ENCODE results near the gene UBE2E1.

UBE2E1 gene

GRCh38 chr3:23805633-23806533, at the start of gene UBE2E1:
Gene UBE2E1 (plus strand): TSS chr3:23805955. CDS start chr3:23807270, 1,315 bp downstream.
- peak; percentile 87 for DNase-seq

GRCh38 chr3:23756206-23756840, 49.4 kb upstream of the UBE2E1 start:
- no peak for DNase-seq

DNA sequence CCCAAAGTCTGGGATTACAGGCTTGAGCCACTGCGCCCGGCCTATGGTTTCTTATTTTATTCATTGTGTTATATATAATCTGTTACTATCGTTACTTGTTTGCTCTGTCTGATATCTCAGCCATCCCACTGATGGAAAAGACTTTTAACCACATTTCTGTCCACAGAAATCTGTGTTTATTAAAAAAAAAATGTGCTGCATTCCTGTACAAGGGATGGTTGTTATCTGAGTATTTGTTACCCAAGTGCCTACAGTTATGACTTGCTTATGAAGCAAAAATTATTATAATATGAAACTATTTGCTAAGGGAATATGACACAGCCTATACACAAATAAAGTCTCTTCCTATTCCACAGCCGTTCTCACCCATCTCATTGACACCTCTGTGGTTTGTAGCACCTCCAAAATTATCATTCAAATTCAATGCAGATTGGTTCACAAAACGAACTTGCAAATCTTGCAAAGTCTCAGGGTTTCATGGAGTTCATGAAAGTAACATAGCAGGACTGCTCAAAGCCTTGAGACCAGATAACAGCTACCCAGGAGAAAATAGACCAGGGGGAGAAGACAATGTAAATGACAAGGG, 47.4 kb upstream of the UBE2E1 start:
- DNase-seq: no peak

DNA sequence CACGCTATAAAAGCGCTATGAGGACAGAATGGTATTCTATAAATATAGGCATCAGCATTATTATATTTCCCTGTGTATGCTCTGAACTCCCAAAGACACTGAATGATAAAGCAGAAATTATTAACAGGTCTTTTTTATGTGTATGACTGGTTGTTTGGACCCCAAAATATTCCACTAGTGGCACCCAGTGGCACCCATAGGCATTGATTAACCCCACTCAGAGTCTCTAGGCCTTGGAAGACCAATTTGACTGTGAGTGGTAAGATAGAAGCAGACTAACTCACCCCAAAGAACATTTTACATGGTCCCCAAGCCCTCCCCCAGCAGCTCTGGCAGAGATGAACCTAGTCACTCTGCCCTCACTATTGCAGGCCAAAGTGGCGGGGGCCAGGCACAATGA, 45.4 kb upstream of the UBE2E1 start:
- no peak for DNase-seq

- no peak for DNase-seq
These were observed 44.8 kb upstream of the UBE2E1 start for GRCh38 chr3:23760871-23761373.

DNA sequence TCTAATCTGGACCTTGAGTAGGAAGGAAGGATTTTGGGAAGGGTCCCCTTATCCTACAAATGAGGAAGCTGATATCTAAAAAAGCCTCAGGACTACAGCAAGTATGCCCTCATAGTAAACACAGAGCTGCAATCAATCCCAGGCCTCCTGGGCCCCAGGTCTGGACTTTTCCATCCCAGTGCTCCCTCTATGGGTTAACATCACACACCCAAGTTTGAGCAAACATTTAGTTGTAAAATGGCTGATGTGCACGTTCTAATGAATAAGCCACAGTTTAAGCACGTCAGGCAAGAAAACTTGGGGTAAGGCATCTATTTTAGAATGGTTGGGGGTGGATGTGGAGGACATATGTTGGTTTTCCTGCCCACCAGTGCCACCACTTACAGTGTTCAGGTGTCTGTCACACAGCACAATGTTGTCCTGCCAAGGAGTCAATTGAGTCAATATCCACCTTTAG, 44.3 kb upstream of the UBE2E1 start:
- no peak for DNase-seq

DNA sequence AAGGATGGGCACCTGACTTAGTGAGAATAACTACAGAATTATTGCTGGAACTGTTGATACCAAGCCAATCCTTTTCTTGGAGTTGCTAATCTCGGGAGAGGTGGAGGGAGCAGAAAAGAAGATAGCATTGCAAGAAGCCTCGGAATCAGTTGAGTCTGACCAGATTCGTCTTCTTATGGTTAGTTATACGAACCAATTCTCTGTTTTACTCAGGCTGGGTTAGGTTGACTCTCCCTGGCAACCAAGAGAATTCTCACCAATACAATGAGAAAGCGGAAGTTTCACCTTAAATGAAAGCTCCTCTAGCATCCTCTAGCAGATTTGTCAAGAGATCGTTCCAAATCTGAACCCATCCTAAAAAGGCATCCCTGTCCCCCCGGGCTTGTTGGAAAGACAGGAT, 43.5 kb upstream of the UBE2E1 start:
- DNase-seq: no peak

DNA sequence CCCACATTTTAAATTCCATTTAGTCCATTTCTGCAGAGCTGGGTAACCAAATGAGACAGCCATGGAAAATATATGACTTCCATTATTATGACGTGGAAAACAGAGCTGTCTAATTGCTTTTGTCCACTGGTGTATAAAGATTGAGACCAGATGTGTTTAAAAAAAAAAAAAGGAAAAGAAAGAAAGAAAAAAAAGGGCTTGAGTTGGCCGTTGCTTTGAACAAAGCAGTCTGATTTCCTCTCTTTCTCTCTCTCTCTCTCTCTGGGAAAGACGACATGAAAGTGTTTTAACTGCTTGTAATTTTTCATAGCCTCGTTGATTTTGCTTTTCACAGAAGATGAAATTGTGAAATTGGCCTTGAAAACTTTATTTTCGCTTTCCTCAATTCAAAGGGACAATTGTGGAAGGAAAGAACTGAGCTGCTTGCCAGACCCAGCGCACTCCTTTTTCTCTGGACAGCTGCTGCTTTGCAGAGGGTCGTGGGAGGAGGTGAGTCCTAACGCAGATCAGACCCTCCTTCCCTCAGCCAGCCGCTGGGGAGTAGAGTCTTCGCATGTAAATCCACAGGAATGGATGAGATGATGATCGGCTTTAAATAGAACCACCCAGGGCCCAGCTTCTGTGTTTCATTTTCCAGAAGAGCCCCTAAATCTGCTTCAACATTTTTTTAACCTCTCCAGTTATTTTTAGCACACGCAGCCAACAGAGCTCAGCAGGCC, 42.8 kb upstream of the UBE2E1 start:
- peak; percentile 78 for DNase-seq

DNA sequence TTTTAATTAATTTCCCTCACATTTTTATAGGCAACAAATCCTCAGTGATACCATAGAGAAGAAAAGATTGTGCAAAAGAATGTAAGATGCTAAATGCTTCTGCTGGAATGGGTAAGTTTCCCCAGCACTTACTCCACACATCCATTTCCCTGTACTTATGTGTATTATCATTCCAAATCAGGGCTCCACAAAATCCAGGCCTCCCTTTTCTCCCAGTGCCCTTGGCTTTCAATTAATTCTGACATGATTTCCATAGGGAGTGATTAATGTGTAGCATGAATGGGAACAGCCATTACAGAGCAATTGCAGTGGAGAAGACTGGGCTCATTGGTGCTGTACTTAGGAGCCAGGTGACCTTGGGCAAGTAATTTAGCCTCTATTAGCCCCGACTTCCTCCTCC, 41.3 kb upstream of the UBE2E1 start:
- no peak for DNase-seq

DNA sequence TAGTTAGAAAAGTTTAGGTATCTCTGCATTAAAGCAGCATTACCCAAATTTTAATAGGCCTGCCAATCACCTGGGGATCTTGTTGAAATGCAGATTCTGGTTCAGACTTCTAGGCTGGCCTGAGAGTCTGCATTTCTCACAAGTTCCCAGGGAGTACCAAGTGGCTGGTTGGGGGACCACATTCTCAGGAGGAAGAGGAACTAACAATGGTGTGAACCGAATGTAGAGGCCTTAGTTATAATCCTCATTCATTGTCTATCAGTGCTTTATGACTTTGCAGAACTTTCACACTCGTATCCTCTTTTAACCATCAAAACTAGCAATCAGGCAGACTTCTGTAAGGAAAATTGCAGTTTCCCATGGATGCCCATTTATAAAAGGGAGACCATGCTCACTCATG, 38.2 kb upstream of the UBE2E1 start:
- no peak for DNase-seq

DNA sequence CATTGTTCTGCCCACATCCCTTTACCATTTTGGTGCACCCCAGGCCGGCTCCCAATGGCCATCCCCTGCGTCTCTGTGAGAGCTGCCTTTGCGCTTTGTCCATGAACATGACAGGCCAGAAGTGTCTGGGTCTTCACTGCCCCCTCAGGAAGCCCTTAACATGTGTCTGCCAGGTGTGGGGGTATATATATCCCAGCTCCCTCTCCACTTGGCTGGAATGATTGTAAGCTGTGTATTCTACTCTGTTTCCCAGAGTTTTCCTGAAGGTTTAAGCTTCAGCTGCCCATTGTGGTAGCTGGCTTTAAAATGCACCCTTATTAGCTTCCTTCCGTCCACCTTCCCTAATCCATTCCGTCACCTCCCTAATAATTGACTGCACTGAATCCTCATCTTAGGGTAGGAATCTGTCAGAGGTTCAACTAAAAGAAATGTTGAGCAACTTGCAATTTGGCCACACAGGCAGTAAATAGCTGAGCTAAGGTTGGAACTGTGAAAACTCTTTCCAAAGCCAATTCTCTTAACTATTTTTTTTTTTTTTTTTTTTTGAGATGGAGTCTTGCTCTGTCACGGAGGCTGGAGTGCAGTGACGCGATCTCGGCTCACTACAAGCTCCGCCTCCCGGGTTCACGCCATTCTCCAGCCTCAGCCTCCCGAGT, 30.4 kb upstream of the UBE2E1 start:
- DNase-seq: no peak

DNA sequence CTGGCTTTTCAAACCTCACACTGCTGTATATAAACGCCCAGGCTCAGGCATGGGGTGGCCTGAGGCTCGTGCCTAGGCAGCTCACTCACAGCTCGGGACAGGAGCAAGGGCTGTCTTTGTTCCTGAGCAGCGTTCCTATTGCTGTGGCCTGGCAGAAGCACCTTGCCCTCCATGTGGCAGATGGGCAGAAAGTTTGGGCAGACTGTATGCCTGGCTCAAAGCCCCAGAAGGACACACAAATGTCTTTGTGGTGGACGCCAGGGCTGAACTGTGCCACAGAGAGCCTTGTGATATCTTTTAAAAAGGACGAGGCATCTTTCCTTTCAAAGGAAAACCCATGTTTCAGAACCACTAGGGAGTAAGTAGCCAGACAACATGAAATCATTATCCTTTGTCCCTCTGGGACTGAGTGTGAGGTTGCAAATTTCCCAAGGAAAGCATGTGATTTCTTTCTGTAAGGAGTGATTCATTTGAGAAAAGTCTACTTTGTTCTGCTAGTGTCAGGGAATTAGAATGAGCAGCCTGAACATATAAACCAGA, 29.3 kb upstream of the UBE2E1 start:
- DNase-seq: no peak

- no peak for DNase-seq
These were observed 27.3 kb upstream of the UBE2E1 start for GRCh38 chr3:23778446-23778845.

DNA sequence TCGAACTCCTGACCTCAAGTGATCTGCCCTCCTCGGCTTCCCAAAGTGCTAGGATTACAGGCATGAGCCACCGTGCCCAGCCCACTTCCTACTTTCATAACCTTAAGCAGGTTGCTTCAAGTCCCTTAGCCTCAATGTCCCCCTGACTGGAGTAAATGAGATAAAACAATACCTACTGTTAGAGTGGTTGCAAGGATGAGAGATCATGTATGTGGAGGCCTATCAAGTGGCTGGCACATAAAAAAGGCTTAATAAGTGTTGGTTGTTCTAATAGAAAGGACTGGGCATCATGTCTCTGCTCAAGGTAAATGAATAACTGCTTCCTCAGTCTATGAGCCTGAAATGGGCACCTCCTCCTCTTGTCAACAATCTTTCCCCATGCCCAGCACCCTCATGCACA, 25.9 kb upstream of the UBE2E1 start:
- no peak for DNase-seq

- DNase-seq: no peak
These were observed 24.7 kb upstream of the UBE2E1 start for GRCh38 chr3:23781051-23781450.

DNA sequence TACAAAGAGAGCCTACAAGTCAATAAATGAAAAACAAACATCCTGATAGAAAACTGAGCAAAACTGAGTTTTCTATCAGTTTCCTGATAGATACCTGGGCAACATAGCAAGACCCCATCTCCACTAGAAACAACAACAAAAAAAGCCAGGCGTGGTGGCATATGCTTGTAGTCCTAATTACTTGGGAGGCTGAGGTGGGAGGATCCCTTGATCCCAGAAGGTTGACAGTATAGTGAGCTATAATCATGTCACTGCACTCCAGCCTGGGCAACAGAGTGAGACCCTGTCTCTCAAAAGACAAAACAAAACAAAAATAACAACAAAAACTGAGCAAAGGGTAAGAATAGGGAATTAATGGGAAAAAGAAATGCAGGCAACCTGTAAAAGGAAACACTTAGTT, 23.9 kb upstream of the UBE2E1 start:
- no peak for DNase-seq

GRCh38 chr3:23785097-23785645, 20.6 kb upstream of the UBE2E1 start:
- DNase-seq: no peak

DNA sequence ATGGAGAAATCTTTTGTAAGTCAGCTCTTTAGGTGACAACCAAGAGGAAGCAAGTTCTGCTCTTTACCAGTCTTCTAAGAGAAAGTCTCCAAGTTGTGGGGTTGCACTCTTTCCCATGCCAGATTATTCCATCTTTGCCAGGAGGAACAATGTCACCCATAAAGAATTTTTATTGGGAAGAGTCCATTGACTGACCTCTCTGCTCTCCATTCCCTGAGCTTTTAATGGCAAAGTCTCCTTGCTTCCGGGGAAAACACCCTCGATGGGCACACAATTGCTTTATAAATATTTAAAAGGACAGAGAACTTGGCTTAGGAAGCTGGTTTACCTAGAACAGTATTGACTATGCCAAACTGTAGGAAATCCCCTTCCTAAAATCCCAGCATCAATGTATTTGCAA, 19.9 kb upstream of the UBE2E1 start:
- no peak for DNase-seq

DNA sequence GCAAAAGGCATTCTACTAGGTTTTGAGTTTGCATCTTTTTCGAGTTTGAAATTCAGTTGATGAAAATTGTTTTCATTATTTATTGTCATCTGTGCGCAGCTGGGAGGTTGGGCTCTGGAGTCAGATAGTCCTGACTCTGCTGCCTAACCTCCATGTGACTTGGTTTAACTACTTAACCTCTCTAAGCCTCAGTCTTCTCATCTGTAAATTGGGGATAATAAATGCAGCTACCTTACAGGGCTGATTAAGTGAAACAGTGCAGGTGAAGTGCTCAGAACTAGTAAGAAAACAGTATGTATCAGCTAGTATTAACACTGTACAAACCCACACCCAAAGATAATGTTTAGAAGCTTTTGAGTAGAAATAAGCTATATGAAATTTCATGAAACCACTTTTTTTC, 14.1 kb upstream of the UBE2E1 start:
- no peak for DNase-seq

GRCh38 chr3:23793528-23794134, 12.1 kb upstream of the UBE2E1 start:
- DNase-seq: no peak

GRCh38 chr3:23795096-23795495, 10.7 kb upstream of the UBE2E1 start:
- DNase-seq: no peak

All from femur (tissue), 1 donor.